Measurements from ENCODE around the gene CLDN14.

CLDN14 gene

GRCh38 chr21:36491209-36491910, 11.4 kb upstream of the CLDN14 start:
- Histone ChIP-seq H3K9me3 (ENCODE audit: control insufficient read depth, insufficient read depth, low read length) (no peaks in the 10 kb centered on the region), H3K4me3 (ENCODE audit: low read depth, low read length) (no peak overlapping the region), H3K9ac (ENCODE audit: low read depth, low read length) (no peak overlapping the region), H3K4me1 (ENCODE audit: control insufficient read depth, insufficient read depth, low read length) (no peaks in the 10 kb centered on the region), H3K36me3 (ENCODE audit: control insufficient read depth, insufficient read depth, low read length) (no peaks in the 10 kb centered on the region), H3K27me3 (ENCODE audit: control insufficient read depth, insufficient read depth, low read length) (no peaks in the 10 kb centered on the region)

DNA sequence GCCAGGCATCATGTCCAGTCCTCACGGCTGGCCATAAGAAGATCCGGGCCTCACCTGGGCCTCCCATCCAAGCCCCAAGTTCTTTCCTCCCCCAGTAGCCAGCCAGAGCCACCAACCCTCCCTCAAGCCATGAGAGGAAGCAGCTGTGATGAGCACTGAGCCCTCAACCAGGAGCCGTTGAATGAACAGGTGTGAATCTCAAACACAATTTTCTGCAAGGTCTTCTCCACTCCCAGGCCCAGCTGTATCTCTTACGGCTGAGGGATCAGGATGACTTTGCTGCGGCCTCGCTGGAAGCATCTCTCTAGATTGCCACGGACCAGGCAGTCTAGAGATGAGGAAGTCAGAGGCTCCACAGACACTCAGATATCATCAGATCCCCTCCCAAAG, 9.8 kb upstream of the CLDN14 start:
- Histone ChIP-seq H3K4me3 (ENCODE audit: low read depth, low read length) (no peak overlapping the region), H3K9me3 (ENCODE audit: control insufficient read depth, insufficient read depth, low read length) (no peaks in the 10 kb centered on the region), H3K9ac (ENCODE audit: low read depth, low read length) (no peak overlapping the region), H3K36me3 (ENCODE audit: control insufficient read depth, insufficient read depth, low read length) (no peaks in the 10 kb centered on the region), H3K4me1 (ENCODE audit: control insufficient read depth, insufficient read depth, low read length) (no peaks in the 10 kb centered on the region), H3K27me3 (ENCODE audit: control insufficient read depth, insufficient read depth, low read length) (no peaks in the 10 kb centered on the region)

DNA sequence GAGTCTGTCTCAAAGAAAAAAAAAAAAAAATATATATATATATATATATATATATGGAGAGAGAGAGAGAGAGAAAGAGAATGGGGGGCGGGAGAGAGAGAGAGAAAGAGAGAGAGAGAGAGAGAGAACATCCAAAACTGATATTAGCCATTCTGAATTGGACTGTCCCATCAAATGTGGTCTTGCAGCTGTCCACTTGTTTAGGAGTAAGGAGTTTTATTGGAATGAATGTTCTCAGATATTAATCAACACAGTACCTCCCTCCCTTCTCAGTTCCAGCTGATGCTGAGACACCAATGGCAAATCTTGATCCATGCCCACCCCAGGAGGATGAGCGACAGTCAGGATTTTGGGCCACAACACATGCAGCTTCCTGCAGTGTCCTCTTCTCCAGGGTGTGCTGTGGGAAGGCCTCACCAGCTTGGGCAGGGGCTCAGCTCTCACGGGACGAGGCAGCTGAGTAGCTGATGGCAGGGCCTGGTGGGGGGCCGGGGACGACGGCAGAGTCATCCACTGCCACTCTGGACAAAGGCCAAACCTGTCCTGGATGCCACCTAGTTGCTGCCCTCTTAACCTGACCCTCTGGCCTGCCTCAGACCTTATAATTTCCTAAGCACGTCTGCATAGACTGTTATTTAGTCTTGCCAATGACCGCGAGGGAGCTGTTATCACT, 9.3 kb upstream of the CLDN14 start:
- H3K9ac ChIP-seq (ENCODE audit: low read depth, low read length), result no peak overlapping the region
- H3K9me3 ChIP-seq (ENCODE audit: control insufficient read depth, insufficient read depth, low read length), result no peaks in the 10 kb centered on the region
- no peak overlapping the region for H3K4me3 ChIP-seq (ENCODE audit: low read depth, low read length)

DNA sequence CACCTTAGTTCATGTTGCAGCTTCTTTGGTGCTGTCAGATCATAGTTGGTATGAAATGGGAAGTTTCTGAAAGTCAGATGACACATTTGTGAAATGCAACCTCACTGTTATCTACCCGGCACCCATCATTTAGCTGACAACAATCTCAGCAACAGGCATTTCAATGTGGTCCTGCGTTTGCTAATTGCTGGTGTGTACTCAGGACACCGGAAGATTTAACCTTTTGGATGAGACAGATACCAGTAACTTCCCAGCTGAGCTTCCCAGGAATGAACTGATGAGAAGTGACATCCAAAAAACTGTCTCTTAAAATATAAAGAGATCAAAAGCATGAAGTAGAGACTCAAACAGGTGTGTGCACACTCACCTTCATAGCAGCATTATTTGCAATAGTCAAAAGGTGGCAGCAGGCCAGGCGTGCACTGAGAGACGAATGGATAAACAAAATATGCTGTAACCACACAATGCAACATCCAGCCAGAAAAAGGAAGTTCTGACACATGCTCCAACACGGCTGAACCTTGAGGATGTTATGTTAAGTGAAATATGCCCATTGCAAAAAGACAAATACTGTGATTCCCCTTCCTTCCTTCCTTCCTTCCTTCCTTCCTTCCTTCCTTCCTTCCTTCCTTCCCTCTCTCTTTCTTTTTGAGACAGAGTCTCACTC, 7.9 kb upstream of the CLDN14 start:
- Histone ChIP-seq H3K9ac (ENCODE audit: low read depth, low read length) (no peak overlapping the region), H3K27me3 (ENCODE audit: control insufficient read depth, insufficient read depth, low read length) (no peaks in the 10 kb centered on the region), H3K36me3 (ENCODE audit: control insufficient read depth, insufficient read depth, low read length) (no peaks in the 10 kb centered on the region), H3K9me3 (ENCODE audit: control insufficient read depth, insufficient read depth, low read length) (no peaks in the 10 kb centered on the region), H3K4me1 (ENCODE audit: control insufficient read depth, insufficient read depth, low read length) (no peaks in the 10 kb centered on the region), H3K4me3 (ENCODE audit: low read depth, low read length) (no peak overlapping the region)

More for the DNA sequence above, 9.3 kb upstream of the CLDN14 start:
- Histone ChIP-seq H3K36me3 (ENCODE audit: control insufficient read depth, insufficient read depth, low read length) (no peaks in the 10 kb centered on the region), H3K4me1 (ENCODE audit: control insufficient read depth, insufficient read depth, low read length) (no peaks in the 10 kb centered on the region), H3K27me3 (ENCODE audit: control insufficient read depth, insufficient read depth, low read length) (no peaks in the 10 kb centered on the region)

GRCh38 chr21:36486246-36486645, 6.3 kb upstream of the CLDN14 start:
- Histone ChIP-seq H3K4me3 (ENCODE audit: low read depth, low read length) (no peak overlapping the region), H3K9me3 (ENCODE audit: control insufficient read depth, insufficient read depth, low read length) (no peaks in the 10 kb centered on the region), H3K27me3 (ENCODE audit: control insufficient read depth, insufficient read depth, low read length) (no peaks in the 10 kb centered on the region), H3K4me1 (ENCODE audit: control insufficient read depth, insufficient read depth, low read length) (no peaks in the 10 kb centered on the region), H3K9ac (ENCODE audit: low read depth, low read length) (no peak overlapping the region), H3K36me3 (ENCODE audit: control insufficient read depth, insufficient read depth, low read length) (no peaks in the 10 kb centered on the region)

DNA sequence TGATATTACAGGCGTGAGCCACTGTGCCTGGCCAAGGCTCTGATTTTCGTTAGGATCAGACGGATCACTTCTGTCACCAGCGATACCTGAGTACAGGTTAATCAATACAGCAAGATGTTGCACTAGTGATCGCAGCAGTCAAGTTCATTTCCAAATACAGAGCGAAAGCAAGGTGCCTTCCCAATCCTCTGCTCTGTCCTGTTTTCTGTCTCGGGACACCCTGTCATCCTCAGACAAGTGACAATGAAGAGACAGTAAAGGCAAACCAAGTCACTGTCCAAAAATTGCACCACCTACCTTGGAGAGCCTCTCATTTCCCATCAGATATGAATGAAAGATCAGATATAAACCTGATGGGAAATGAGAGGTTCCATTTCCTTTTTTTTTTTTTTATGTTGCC, 5.6 kb upstream of the CLDN14 start:
- no peaks in the 10 kb centered on the region for H3K27me3 ChIP-seq (ENCODE audit: control insufficient read depth, insufficient read depth, low read length)
- no peaks in the 10 kb centered on the region for H3K9me3 ChIP-seq (ENCODE audit: control insufficient read depth, insufficient read depth, low read length)
- H3K9ac ChIP-seq (ENCODE audit: low read depth, low read length), result no peak overlapping the region
- no peak overlapping the region for H3K4me3 ChIP-seq (ENCODE audit: low read depth, low read length)
- H3K4me1 ChIP-seq (ENCODE audit: control insufficient read depth, insufficient read depth, low read length), result no peaks in the 10 kb centered on the region
- H3K36me3 ChIP-seq (ENCODE audit: control insufficient read depth, insufficient read depth, low read length), result no peaks in the 10 kb centered on the region

- Histone ChIP-seq H3K9me3 (ENCODE audit: control insufficient read depth, insufficient read depth, low read length) (no peaks in the 10 kb centered on the region), H3K27me3 (ENCODE audit: control insufficient read depth, insufficient read depth, low read length) (no peaks in the 10 kb centered on the region), H3K4me1 (ENCODE audit: control insufficient read depth, insufficient read depth, low read length) (no peaks in the 10 kb centered on the region), H3K9ac (ENCODE audit: low read depth, low read length) (no peak overlapping the region), H3K4me3 (ENCODE audit: low read depth, low read length) (no peak overlapping the region), H3K36me3 (ENCODE audit: control insufficient read depth, insufficient read depth, low read length) (no peaks in the 10 kb centered on the region)
Measured at GRCh38 chr21:36483095-36483494, 3.2 kb upstream of the CLDN14 start.

- H3K9ac ChIP-seq (ENCODE audit: low read depth, low read length), result no peak overlapping the region
- no peaks in the 10 kb centered on the region for H3K36me3 ChIP-seq (ENCODE audit: control insufficient read depth, insufficient read depth, low read length)
- H3K4me3 ChIP-seq (ENCODE audit: low read depth, low read length), result no peak overlapping the region
- H3K4me1 ChIP-seq (ENCODE audit: control insufficient read depth, insufficient read depth, low read length), result no peaks in the 10 kb centered on the region
- H3K9me3 ChIP-seq (ENCODE audit: control insufficient read depth, insufficient read depth, low read length), result no peaks in the 10 kb centered on the region
- H3K27me3 ChIP-seq (ENCODE audit: control insufficient read depth, insufficient read depth, low read length), result no peaks in the 10 kb centered on the region
Measured at GRCh38 chr21:36482673-36483072, 2.8 kb upstream of the CLDN14 start.

DNA sequence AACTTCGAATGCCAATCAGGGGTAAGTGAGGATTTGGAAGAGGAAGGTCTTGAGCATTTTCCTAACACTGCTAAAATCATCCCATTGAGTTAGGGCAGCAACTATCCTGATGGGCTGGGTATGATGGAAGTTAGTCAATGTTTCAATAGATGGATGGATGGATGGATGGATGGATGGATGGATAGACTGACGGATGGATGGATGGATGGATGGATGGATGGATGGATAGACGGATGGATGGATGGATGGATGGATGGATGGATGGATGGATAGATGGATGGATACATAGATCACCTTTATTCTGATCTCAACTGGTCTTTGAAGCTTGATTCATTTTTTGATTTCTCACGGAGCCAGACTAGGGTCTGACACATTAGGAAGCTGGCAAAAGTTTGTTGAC, 2.3 kb upstream of the CLDN14 start:
- Histone ChIP-seq H3K4me3 (ENCODE audit: low read depth, low read length) (no peak overlapping the region), H3K27me3 (ENCODE audit: control insufficient read depth, insufficient read depth, low read length) (no peaks in the 10 kb centered on the region), H3K4me1 (ENCODE audit: control insufficient read depth, insufficient read depth, low read length) (no peaks in the 10 kb centered on the region), H3K9me3 (ENCODE audit: control insufficient read depth, insufficient read depth, low read length) (no peaks in the 10 kb centered on the region), H3K9ac (ENCODE audit: low read depth, low read length) (no peak overlapping the region), H3K36me3 (ENCODE audit: control insufficient read depth, insufficient read depth, low read length) (no peaks in the 10 kb centered on the region)

DNA sequence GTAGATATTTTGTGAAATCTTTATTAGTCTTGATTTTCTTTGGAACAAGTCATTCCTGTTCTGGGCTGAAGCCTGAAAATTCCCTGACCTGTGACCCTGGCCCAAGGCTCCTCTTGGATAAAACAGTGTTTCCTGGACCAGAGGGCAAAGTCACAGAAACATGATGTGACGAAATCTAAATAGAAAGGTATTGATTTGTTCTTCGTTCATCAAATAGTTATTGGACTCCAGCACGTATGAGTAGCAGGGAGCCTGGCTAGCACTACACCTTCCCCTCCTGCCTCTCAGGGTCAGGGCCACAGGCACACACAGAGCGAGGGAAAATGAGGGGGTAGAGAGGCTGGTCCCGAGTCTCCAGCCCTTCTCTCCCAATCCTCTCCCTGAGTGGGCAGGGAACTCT, 1.7 kb upstream of the CLDN14 start:
- Histone ChIP-seq H3K9ac (ENCODE audit: low read depth, low read length) (no peak overlapping the region), H3K36me3 (ENCODE audit: control insufficient read depth, insufficient read depth, low read length) (no peaks in the 10 kb centered on the region), H3K4me1 (ENCODE audit: control insufficient read depth, insufficient read depth, low read length) (no peaks in the 10 kb centered on the region), H3K9me3 (ENCODE audit: control insufficient read depth, insufficient read depth, low read length) (no peaks in the 10 kb centered on the region), H3K27me3 (ENCODE audit: control insufficient read depth, insufficient read depth, low read length) (no peaks in the 10 kb centered on the region), H3K4me3 (ENCODE audit: low read depth, low read length) (no peak overlapping the region)

DNA sequence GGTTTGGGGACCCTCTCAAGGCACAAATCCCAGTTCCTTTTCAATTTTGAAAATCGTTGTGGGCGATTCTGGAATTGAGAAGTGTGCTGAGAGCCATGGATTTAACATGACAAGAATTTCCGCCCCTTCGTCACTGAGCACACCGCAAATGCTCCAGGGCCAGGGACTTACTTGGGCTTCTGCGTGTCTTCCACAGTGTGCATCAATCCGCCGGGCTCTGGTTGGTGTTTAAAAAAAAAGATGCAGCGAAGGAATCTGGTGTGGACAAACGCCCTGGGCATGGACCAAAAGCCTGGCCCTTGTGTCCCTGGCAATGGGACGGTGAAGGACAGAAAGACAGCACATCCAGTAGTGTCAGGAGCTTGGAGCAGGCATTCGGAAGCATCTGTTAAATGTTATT, 696 bp upstream of the CLDN14 start:
- Histone ChIP-seq H3K9ac (ENCODE audit: low read depth, low read length) (no peak overlapping the region), H3K9me3 (ENCODE audit: control insufficient read depth, insufficient read depth, low read length) (no peaks in the 10 kb centered on the region), H3K4me3 (ENCODE audit: low read depth, low read length) (no peak overlapping the region), H3K4me1 (ENCODE audit: control insufficient read depth, insufficient read depth, low read length) (no peaks in the 10 kb centered on the region), H3K27me3 (ENCODE audit: control insufficient read depth, insufficient read depth, low read length) (no peaks in the 10 kb centered on the region), H3K36me3 (ENCODE audit: control insufficient read depth, insufficient read depth, low read length) (no peaks in the 10 kb centered on the region)

- H3K9ac ChIP-seq (ENCODE audit: low read depth, low read length), result no peak overlapping the region
- no peaks in the 10 kb centered on the region for H3K9me3 ChIP-seq (ENCODE audit: control insufficient read depth, insufficient read depth, low read length)
- no peaks in the 10 kb centered on the region for H3K4me1 ChIP-seq (ENCODE audit: control insufficient read depth, insufficient read depth, low read length)
- H3K36me3 ChIP-seq (ENCODE audit: control insufficient read depth, insufficient read depth, low read length), result no peaks in the 10 kb centered on the region
- no peaks in the 10 kb centered on the region for H3K27me3 ChIP-seq (ENCODE audit: control insufficient read depth, insufficient read depth, low read length)
- H3K4me3 ChIP-seq (ENCODE audit: low read depth, low read length), result no peak overlapping the region
Measured at GRCh38 chr21:36478941-36479340, 981 bp downstream of the CLDN14 start.

Measured in iPS-15b (cell line).